Measurements from ENCODE around the gene THRA.

GRCh38 chr17:40129498-40129897 is 66.7 kb downstream of the THRA start:
- no peak for TF ChIP-seq SIN3A (IDR thresholded peaks at IDR 0.05; ENCODE audit: borderline replicate concordance, low read depth, low read length)
- no peak for TF ChIP-seq CTCF (IDR thresholded peaks at IDR 0.05)
- no peak for TF ChIP-seq TAF1 (IDR thresholded peaks at IDR 0.05; ENCODE audit: borderline replicate concordance, low read depth, low read length)
- no peak for TF ChIP-seq SMC3 (IDR thresholded peaks at IDR 0.05; ENCODE audit: low read depth, low read length)
- no peak for TF ChIP-seq POLR2AphosphoS5 (IDR thresholded peaks at IDR 0.05; ENCODE audit: low read depth, low read length)
- TF ChIP-seq MAX (IDR thresholded peaks at IDR 0.05; ENCODE audit: low read depth) = no peak

Data from SK-N-SH (cell line).